Right atrium auricular region (tissue), 2 donors: Measurements from ENCODE around the gene TAGAP. TPM values are rescaled to one million over a fixed set of nuclear protein-coding genes. Genes with fewer than 3 reads are reported as not detected.
"Not testable (repeated sequence)": the region's sequence is repeated elsewhere in the genome, so short reads cannot be mapped to it uniquely, and the experiment has no call there.

Experiments used
- DNase-seq: peaks from one replicate; pipeline ENCODE4 v3.0.0-alpha.2; 2019; ENCODE audit warnings: low spot score
- H3K27ac ChIP-seq, 2 donors: fragments of 200-600 bp; sonication (generic); 1 replicate in 1 of 2; 2 replicates in 1 of 2; pipeline ENCODE4 v1.5.1; 2016 to 2019
- H3K27me3 ChIP-seq, 2 donors: fragments of 200-600 bp; sonication (generic); one replicate each; pipeline versions ENCODE4 v1.5.1 to v1.6.0; 2017 to 2019
- H3K36me3 ChIP-seq: fragments of 200-600 bp; sonication (generic); one replicate; pipeline ENCODE4 v1.5.1; 2016
- H3K4me1 ChIP-seq, 2 donors: fragments of 200-600 bp; sonication (generic); one replicate each; pipeline versions ENCODE4 v1.5.1 to v1.6.0; 2017 to 2019
- H3K4me3 ChIP-seq, 2 donors: fragments of 200-600 bp; sonication (generic); 1 replicate in 1 of 2; 2 replicates in 1 of 2; pipeline ENCODE4 v1.5.1; 2017 to 2019; ENCODE audit warnings: mild to moderate bottlenecking in 1 of 2, moderate library complexity in 1 of 2
- H3K9me3 ChIP-seq, 2 donors: fragments of 200-600 bp; sonication (generic); one replicate each; pipeline ENCODE4 v1.5.1; 2019
- total RNA-seq, 2 donors: library from RNA; depleted of rRNA; stranded (reverse); fragments of >200 nt; gene quantifications; one replicate each; pipeline ENCODE4 v1.1.0, GENCODE V29; 2016
- TF ChIP-seq, protein P1 (sequence below), 2 donors: fragments of 200-600 bp; sonication (generic); IDR thresholded peaks; one replicate each; pipeline ENCODE4 v1.5.1; 2019; ENCODE audit warnings: antibody characterized with exemption in 2 of 2

TAGAP gene
- total RNA-seq, 2 donors from 2014 or later = 2.0 to 3.2 TPM

DNA sequence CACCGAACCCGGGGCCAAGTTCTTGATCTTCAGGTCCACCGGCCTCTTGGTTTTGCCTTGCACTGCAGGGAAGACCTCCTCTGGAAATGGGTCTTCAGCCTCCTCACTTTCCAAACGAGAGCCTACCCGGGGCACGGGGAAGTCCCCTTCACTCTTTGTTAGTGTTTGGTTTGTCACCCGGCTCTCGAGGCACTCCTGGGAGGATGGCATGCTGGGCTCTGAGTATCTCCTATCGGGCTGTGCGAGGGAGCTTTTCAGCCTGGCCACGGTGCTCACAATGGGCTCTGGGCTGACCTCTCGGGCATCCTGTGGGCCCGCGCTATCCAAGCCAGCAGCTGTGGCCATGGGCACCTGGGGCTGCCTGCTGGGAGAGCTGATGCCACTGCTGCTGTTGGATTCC is 8.1 kb downstream of the TAGAP start:
- Histone ChIP-seq H3K4me1 (peaks cover 0 to 13% of the 10 kb centered on the region in 2 donors), H3K4me3 (no peak overlapping the region), H3K27me3 (no peaks in the 10 kb centered on the region), H3K36me3 (no peaks in the 10 kb centered on the region), H3K27ac (no peak overlapping the region), H3K9me3 (no peaks in the 10 kb centered on the region)
- DNase-seq = no peak
- TF ChIP-seq, protein P1, sequence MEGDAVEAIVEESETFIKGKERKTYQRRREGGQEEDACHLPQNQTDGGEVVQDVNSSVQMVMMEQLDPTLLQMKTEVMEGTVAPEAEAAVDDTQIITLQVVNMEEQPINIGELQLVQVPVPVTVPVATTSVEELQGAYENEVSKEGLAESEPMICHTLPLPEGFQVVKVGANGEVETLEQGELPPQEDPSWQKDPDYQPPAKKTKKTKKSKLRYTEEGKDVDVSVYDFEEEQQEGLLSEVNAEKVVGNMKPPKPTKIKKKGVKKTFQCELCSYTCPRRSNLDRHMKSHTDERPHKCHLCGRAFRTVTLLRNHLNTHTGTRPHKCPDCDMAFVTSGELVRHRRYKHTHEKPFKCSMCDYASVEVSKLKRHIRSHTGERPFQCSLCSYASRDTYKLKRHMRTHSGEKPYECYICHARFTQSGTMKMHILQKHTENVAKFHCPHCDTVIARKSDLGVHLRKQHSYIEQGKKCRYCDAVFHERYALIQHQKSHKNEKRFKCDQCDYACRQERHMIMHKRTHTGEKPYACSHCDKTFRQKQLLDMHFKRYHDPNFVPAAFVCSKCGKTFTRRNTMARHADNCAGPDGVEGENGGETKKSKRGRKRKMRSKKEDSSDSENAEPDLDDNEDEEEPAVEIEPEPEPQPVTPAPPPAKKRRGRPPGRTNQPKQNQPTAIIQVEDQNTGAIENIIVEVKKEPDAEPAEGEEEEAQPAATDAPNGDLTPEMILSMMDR (IDR thresholded peaks at IDR 0.05) = no peak

DNA sequence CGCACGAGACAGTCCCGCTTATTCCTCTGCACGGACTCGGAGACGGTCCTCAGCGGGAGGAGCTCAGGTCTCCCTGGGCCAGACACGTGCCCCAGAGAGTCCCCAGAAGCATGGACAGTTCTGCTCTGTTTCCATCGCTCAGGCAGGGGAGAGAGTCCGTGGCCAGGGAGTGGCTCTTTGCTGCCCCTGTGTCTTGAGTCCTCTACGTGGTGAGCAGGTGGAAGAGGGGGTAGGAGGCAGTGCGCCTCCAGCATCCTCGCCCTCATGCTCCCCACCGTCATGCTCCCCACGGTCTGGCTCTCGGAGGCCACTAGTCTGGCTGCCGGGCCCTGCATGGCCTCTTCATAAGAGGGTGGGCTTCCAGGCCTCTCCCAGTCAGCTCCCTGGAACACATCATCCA is 8.9 kb downstream of the TAGAP start:
- no peaks in the 10 kb centered on the region for H3K36me3 ChIP-seq
- H3K4me1 ChIP-seq = peaks cover 0 to 13% of the 10 kb centered on the region in 2 donors
- H3K27ac ChIP-seq = no peak overlapping the region
- no peak for DNase-seq
- TF ChIP-seq, protein P1 (IDR thresholded peaks at IDR 0.05) = no peak
- H3K4me3 ChIP-seq = no peak overlapping the region
- no peaks in the 10 kb centered on the region for H3K9me3 ChIP-seq
- no peaks in the 10 kb centered on the region for H3K27me3 ChIP-seq

DNA sequence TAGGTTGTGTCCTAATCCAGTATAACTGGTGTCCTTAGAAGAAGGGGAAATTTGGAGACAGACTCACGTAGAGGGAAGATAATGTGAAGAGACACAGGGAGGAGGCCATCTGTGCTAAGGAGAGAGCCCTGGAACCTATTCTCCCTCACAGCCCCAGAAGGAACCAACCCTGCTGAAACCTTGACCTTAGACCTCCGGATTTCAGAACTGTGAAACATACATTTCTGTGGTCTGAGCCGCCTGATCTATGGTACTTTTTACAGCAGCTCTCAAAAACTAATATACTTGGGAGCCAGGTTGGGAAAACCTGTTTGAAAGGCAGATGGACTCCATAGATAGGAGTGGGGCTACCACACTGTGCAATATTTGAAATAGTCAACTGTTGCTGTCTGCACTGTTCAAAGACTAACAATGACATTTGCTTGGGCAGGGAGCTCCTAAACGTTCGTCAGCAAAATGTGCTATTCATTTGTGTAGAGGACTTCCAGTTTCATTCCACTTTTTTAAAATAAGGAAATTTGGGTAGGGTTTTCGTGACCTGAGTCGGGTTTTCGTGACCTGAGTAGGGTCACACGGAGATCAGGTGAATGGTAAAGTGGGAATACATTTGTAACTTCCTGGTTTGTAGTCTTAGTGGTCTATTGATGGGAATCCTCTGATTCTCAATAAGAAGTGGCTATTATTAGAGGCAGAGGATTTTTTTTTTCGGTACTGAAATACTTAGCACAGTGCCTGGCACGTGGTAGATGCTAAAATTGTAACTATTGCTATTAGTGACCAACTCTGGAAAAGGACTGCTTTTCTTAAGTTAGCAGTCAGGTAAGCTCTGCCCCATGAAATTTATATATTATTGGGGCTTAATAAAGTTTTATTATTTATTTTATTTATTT is 11.4 kb downstream of the TAGAP start:
- H3K36me3 ChIP-seq = no peaks in the 10 kb centered on the region
- TF ChIP-seq, protein P1 (IDR thresholded peaks at IDR 0.05) = no peak
- H3K4me3 ChIP-seq = no peak overlapping the region
- peaks cover 0 to 7% of the 10 kb centered on the region in 2 donors for H3K4me1 ChIP-seq
- no peak for DNase-seq
- no peaks in the 10 kb centered on the region for H3K27me3 ChIP-seq
- H3K9me3 ChIP-seq = no peaks in the 10 kb centered on the region
- H3K27ac ChIP-seq = no peak overlapping the region

DNA sequence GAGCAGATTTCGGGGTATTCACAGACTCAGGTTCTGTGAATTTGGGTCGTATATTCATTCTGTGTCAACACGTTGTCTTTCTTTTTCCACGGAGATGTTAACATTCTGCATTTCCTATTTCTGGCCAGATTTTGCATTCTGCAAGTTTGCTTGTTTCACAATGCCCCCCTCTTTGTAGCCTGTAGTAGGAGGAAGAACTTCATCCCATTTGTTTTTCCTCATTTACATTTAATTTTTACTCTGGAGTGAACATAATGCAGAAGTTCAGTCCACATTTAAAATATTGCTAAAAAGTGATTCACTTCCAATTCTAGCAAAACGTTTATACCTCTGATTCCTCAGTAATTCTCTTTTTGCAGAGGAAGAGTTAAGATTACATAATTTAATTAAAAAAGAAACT is 12.9 kb downstream of the TAGAP start:
- Histone ChIP-seq H3K4me3 (no peak overlapping the region), H3K27ac (no peak overlapping the region)

DNA sequence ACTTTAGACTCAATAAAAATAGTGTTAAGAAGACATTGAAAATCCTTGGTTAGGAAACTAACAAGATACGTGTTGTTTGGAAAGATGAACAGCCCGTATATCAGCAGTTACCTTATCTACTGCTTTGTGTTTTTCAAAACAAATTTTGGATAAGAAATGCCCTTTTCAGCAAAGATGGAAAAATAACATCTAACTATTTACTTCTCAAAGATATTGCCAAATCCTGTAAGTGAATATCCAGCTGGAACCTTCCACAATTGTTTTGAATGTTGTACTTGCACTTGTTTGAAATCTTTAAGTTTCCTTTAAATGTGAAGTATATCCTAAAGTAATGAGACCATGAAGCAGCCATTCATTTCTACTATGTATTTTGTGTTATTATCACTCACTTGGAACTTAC is 14.6 kb downstream of the TAGAP start:
- no peak for DNase-seq
- Histone ChIP-seq H3K27me3 (no peaks in the 10 kb centered on the region), H3K4me1 (no peaks in the 10 kb centered on the region), H3K27ac (no peak overlapping the region), H3K36me3 (no peaks in the 10 kb centered on the region), H3K4me3 (no peak overlapping the region), H3K9me3 (peaks cover 0 to 6% of the 10 kb centered on the region in 2 donors)
- TF ChIP-seq, protein P1 (IDR thresholded peaks at IDR 0.05) = no peak

More for the DNA sequence above, 12.9 kb downstream of the TAGAP start:
- DNase-seq = no peak
- Histone ChIP-seq H3K27me3 (no peaks in the 10 kb centered on the region), H3K4me1 (no peaks in the 10 kb centered on the region), H3K9me3 (no peaks in the 10 kb centered on the region), H3K36me3 (no peaks in the 10 kb centered on the region)
- TF ChIP-seq, protein P1 (IDR thresholded peaks at IDR 0.05) = no peak

DNA sequence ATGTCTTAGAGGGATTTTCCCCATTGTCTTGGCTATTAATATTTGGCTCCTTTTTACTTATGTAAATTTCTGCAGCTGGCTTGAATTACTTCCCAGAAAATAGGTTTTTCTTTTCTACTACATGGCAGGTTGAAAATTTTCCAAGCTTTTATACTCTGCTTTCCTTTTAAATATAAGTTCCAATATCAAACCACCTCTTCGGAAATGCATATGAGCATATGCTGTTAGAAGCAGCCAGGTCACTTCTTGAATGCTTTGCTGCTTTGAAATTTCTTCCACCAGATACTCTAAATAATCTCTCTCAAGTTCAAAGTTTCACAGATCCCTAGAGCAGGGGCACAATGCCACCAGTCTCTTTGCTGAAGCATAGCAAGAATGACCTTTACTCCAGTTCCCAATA is 19.6 kb downstream of the TAGAP start:
- H3K4me3 ChIP-seq, H3K36me3 ChIP-seq, H3K4me1 ChIP-seq, H3K27me3 ChIP-seq, DNase-seq, H3K27ac ChIP-seq: not testable (repeated sequence)
- H3K9me3 ChIP-seq = peaks cover 0 to 15% of the 10 kb centered on the region in 2 donors
